Kidney (tissue), 14 donors: ENCODE results near the gene MTRFR. TPM values are rescaled to one million over a fixed set of nuclear protein-coding genes. Genes with fewer than 3 reads are reported as not detected.
A peak's percentile ranks its signal among the peaks of the same experiment; 100 is the strongest.

Source experiments
- DNase-seq, 5 donors: peaks; one replicate each; pipeline ENCODE4 v3.0.0-alpha.2; 2013 to 2020
- FAIRE-seq: peaks from 2 replicates; lab custom pipeline; 2012; peaks lifted over from hg19 to GRCh38; lab: Jason Lieb, UNC
- H3K27ac ChIP-seq, 2 donors: one replicate each; pipeline ENCODE4 v1.7.0; 2013; ENCODE audit warnings: low read depth in 2 of 2, low read length in 2 of 2, inconsistent platforms in 1 of 2
- H3K27me3 ChIP-seq: one replicate; pipeline ENCODE4 v1.7.1; 2013; ENCODE audit warnings: low read length, inconsistent platforms; ENCODE audit not compliant: control insufficient read depth, insufficient read depth
- H3K36me3 ChIP-seq, 3 donors: one replicate each; pipeline versions ENCODE4 v1.7.0 to v1.7.1; 2013; ENCODE audit warnings: low read length in 3 of 3, control low read depth in 1 of 3, inconsistent platforms in 1 of 3; ENCODE audit not compliant: insufficient read depth in 3 of 3, control insufficient read depth in 2 of 3
- H3K4me1 ChIP-seq, 3 donors: one replicate each; pipeline versions ENCODE4 v1.7.0 to v1.7.1; 2013; ENCODE audit warnings: low read length in 3 of 3, inconsistent platforms in 1 of 3, low read depth in 1 of 3; ENCODE audit not compliant: control insufficient read depth in 2 of 3, insufficient read depth in 2 of 3
- H3K4me3 ChIP-seq, 3 donors: one replicate each; pipeline versions ENCODE4 v1.7.0 to v1.8.1; 2013; ENCODE audit warnings: low read length in 3 of 3, control low read depth in 1 of 3, inconsistent platforms in 1 of 3
- H3K9ac ChIP-seq, 3 donors: one replicate each; pipeline versions ENCODE4 v1.7.0 to v1.7.1; 2013; ENCODE audit warnings: low read length in 3 of 3, control low read depth in 1 of 3, inconsistent platforms in 1 of 3
- H3K9me3 ChIP-seq, 3 donors: one replicate each; pipeline versions ENCODE4 v1.7.0 to v1.7.1; 2013; ENCODE audit warnings: low read length in 3 of 3, control low read depth in 1 of 3, inconsistent platforms in 1 of 3; ENCODE audit not compliant: control insufficient read depth in 2 of 3, insufficient read depth in 1 of 3
- intact Hi-C: fragments of 100-400 bp; cut with DNase I; formaldehyde crosslinking; loops from one replicate; pipeline ENCODE4 v1.11.1; 2022
- polyA plus RNA-seq: library from polyadenylated mRNA; stranded (reverse); fragments of 350-450 nt; fragmentation: Illumina TruSeq; extraction: RNeasy Lipid Tissue Mini Kit (QIAGEN cat#74804); gene quantifications from one replicate; pipeline ENCODE4 v1.2.3, GENCODE V29; 2014; ENCODE audit warnings: low read depth, low replicate concordance; ENCODE audit not compliant: insufficient read depth
- total RNA-seq: library from RNA; stranded (reverse); fragmentation: NEBNext Ultra II Directional; extraction: Animal tissue kit (Norgen Biotek cat#: 25700); gene quantifications from one replicate; pipeline ENCODE4 v1.2.1, GENCODE V29; 2021
- TF ChIP-seq, protein P1 (sequence below): IDR thresholded peaks from 3 replicates; pipeline ENCODE4 v1.5.1; 2012; ENCODE audit warnings: mild to moderate bottlenecking, moderate library complexity, borderline replicate concordance; ENCODE audit not compliant: insufficient read depth; ENCODE audit errors: extremely low read depth
- donor health status: control.
- donor health status: control.
- donor health status: control.
- donor health status: control.
- donor health status: control.
- donor health status: DM: yes; HTN: yes; CAD: no.
- donor health status: Normal renal cell carcinoma (clear cell type).

MTRFR gene
- total and polyA plus RNA-seq, 2 donors from 2014 or later, result 12.8 to 17.8 TPM

DNA sequence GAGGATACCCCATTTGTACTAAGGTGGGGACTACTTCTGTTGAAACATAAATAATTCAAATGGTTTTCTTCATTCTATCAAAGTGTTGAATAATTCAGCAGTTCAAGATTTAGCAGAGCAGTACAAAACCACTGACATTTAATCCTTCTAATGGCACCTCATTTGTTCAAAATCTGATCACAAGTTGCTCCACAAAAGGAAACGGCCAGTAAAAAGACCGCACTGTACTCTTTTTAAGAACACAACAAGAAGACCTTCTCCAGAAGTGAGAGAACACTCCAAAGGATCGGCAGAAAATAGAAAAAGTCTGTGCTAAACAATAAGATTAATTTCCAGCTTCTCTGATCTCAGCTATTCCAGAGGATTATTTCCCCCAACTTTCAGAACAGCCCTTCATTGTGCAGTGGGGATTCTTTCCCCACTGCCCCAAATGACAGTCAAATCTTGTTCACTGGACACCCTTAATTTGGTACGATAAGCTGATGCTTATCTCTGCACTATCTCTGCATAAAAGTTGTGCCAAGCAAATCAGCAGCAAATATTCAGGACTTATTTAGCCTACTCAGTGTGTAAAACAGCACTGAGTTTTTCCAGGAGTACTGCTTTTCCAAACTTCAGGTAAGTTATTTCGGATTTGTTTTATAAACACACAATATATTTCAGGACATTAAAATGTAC, 5.5 kb upstream of the MTRFR start:
- no peak overlapping the region for H3K4me3 ChIP-seq
- no peak for FAIRE-seq
- no peaks in the 10 kb centered on the region for H3K9me3 ChIP-seq
- H3K9ac ChIP-seq, result no peak overlapping the region
- intact Hi-C loops, result no loop called here
- H3K27me3 ChIP-seq, result no peaks in the 10 kb centered on the region
- H3K36me3 ChIP-seq, result peaks cover 0 to 6% (median 0%) of the 10 kb centered on the region in 3 donors
- TF ChIP-seq, protein P1, sequence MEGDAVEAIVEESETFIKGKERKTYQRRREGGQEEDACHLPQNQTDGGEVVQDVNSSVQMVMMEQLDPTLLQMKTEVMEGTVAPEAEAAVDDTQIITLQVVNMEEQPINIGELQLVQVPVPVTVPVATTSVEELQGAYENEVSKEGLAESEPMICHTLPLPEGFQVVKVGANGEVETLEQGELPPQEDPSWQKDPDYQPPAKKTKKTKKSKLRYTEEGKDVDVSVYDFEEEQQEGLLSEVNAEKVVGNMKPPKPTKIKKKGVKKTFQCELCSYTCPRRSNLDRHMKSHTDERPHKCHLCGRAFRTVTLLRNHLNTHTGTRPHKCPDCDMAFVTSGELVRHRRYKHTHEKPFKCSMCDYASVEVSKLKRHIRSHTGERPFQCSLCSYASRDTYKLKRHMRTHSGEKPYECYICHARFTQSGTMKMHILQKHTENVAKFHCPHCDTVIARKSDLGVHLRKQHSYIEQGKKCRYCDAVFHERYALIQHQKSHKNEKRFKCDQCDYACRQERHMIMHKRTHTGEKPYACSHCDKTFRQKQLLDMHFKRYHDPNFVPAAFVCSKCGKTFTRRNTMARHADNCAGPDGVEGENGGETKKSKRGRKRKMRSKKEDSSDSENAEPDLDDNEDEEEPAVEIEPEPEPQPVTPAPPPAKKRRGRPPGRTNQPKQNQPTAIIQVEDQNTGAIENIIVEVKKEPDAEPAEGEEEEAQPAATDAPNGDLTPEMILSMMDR, result no peak
- peaks cover 0 to 5% (median 5%) of the 10 kb centered on the region in 3 donors for H3K4me1 ChIP-seq
- no peak overlapping the region for H3K27ac ChIP-seq
- no peak for DNase-seq

DNA sequence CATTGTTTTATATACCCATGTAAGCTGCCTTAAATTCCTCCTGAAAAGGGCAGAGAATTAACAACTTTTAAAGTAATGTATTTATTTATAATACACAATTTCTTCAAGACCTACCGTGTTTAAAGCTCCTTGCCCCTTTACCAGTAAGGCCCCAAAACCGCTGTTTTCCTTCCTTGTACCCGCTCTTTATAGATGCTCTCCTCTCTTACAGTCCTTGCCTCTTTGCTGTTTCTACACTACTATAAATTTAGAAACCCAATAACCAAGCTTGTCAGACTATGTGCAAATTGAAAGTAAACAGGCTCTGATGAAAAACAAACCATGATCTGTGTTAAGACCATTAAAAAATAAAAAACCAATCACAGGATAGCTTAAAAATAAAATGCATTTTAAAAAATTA, 4.2 kb upstream of the MTRFR start:
- DNase-seq, result no peak
- H3K27me3 ChIP-seq, result no peaks in the 10 kb centered on the region
- peaks cover 0 to 3% (median 0%) of the 10 kb centered on the region in 3 donors for H3K36me3 ChIP-seq
- intact Hi-C loops, result no loop called here
- FAIRE-seq, result no peak
- TF ChIP-seq, protein P1, result no peak
- no peak overlapping the region for H3K9ac ChIP-seq
- H3K4me3 ChIP-seq, result no peak overlapping the region
- H3K4me1 ChIP-seq, result peaks cover 0 to 7% (median 5%) of the 10 kb centered on the region in 3 donors
- H3K9me3 ChIP-seq, result no peaks in the 10 kb centered on the region
- no peak overlapping the region for H3K27ac ChIP-seq

DNA sequence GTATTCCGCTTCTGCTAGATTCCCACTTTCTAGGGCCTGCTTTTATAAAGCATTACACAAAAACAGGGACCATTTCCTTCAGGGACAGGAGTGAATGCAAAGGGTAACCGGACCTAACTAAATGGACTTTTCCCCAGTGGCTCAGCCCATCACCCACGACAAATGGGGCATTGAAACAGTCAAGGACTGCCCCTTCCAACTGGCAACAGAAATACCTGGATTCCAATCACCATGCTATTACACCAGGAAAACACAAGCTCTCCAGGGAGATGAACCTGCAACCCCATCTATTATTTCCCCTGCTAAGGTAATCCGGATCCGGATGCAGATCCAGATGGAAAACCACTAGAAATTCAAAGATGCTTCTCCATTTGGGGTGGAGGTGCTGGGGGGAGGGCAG, 1.3 kb upstream of the MTRFR start:
- Histone ChIP-seq H3K4me1 (peaks cover 0 to 10% (median 5%) of the 10 kb centered on the region in 3 donors), H3K9ac (peak overlapping the region; percentile 52 to 93 (median 75)), H3K36me3 (no peaks in the 10 kb centered on the region), H3K27ac (no peak overlapping the region), H3K27me3 (no peaks in the 10 kb centered on the region), H3K4me3 (peak overlapping the region; percentile 80 to 98 (median 96)), H3K9me3 (no peaks in the 10 kb centered on the region)
- FAIRE-seq (no peak), DNase-seq (peak in 2 of 5 donors; percentile 46 to 56)
- intact Hi-C loops, result no loop called here
- TF ChIP-seq, protein P1, result no peak
